ENCODE results near the gene TAS2R41.

The TAS2R41 gene

GRCh38 chr7:143495851-143496250 is 18.2 kb downstream of the TAS2R41 start:
- POLR2A ChIA-PET = no interaction called here
- CTCF ChIA-PET = no interaction called here
- no peak for DNase-seq (ENCODE audit: extremely low spot score)
- no peak for TF ChIP-seq CTCF (IDR thresholded peaks at IDR 0.05; ENCODE audit: control extremely low read depth, extremely low read depth, low read depth, missing control alignments)

GRCh38 chr7:143496263-143496662 is 18.6 kb downstream of the TAS2R41 start:
- TF ChIP-seq CTCF (IDR thresholded peaks at IDR 0.05; ENCODE audit: control extremely low read depth, extremely low read depth, low read depth, missing control alignments) = no peak
- ChIA-PET POLR2A (no interaction called here), CTCF (no interaction called here)
- DNase-seq (ENCODE audit: extremely low spot score) = no peak

- no peak for TF ChIP-seq CTCF (IDR thresholded peaks at IDR 0.05; ENCODE audit: control extremely low read depth, extremely low read depth, low read depth, missing control alignments)
- POLR2A ChIA-PET = no interaction called here
- no peak for DNase-seq (ENCODE audit: extremely low spot score)
- CTCF ChIA-PET = no interaction called here
Observed at GRCh38 chr7:143497008-143497795, 19.5 kb downstream of the TAS2R41 start.

GRCh38 chr7:143499246-143499645 is 21.6 kb downstream of the TAS2R41 start:
- CTCF ChIA-PET = no interaction called here
- POLR2A ChIA-PET = no interaction called here
- DNase-seq (ENCODE audit: extremely low spot score) = no peak
- no peak for TF ChIP-seq CTCF (IDR thresholded peaks at IDR 0.05; ENCODE audit: control extremely low read depth, extremely low read depth, low read depth, missing control alignments)

GRCh38 chr7:143499743-143500348 is 22.2 kb downstream of the TAS2R41 start:
- ChIA-PET CTCF (interaction anchor here (1.2 to 3.2 kb wide), 2 partner anchors 9 to 19 kb away, joined by 3 to 13 read pairs; no protein-coding TSS in a partner anchor), POLR2A (no interaction called here)
- TF ChIP-seq CTCF (IDR thresholded peaks at IDR 0.05; ENCODE audit: control extremely low read depth, extremely low read depth, low read depth, missing control alignments) = no peak
- no peak for DNase-seq (ENCODE audit: extremely low spot score)

GRCh38 chr7:143503261-143503660 is 25.6 kb downstream of the TAS2R41 start:
- ChIA-PET POLR2A (no interaction called here), CTCF (interaction anchor here (0.9 to 3.2 kb wide), 3 partner anchors 12 to 23 kb away, joined by 5 to 13 read pairs (median 6); no protein-coding TSS in a partner anchor)
- TF ChIP-seq CTCF (IDR thresholded peaks at IDR 0.05; ENCODE audit: control extremely low read depth, extremely low read depth, low read depth, missing control alignments) = no peak
- no peak for DNase-seq (ENCODE audit: extremely low spot score)
